Measurements from ENCODE around the gene PEAR1. TPM values are rescaled to one million over a fixed set of nuclear protein-coding genes. Genes with fewer than 3 reads are reported as not detected.

The PEAR1 gene
- total RNA-seq, 3 donors from 2014 or later (not counting 1 experiment from before 2014, with no cell fraction given): 0.52 to 1.4 (median 0.80) TPM

GRCh38 chr1:156921053-156921529, 27.6 kb downstream of the PEAR1 start:
- intact Hi-C loops (cut with micrococcal nuclease): no loop called here
- 66% methylated on average over 7 of the region's 7 CpGs for WGBS (ENCODE audit: insufficient coverage)
- no peak for ATAC-seq
- Histone ChIP-seq H3K4me1 (ENCODE audit: control insufficient read depth, insufficient read depth, low read length) (peaks cover 14% of the 10 kb centered on the region), H3K4me3 (ENCODE audit: low read length) (no peak overlapping the region), H3K27ac (ENCODE audit: low read length) (no peak overlapping the region), H3K27me3 (ENCODE audit: control insufficient read depth, insufficient read depth, low read length) (peaks cover 37% of the 10 kb centered on the region), H3K36me3 (ENCODE audit: control insufficient read depth, insufficient read depth, low read length) (no peaks in the 10 kb centered on the region), H3K9me3 (ENCODE audit: control insufficient read depth, insufficient read depth, low read length) (no peaks in the 10 kb centered on the region)
- TF ChIP-seq CTCF (IDR thresholded peaks at IDR 0.05): no peak
- Mint-ChIP-seq H3K9me3 (no peaks in the 10 kb centered on the region), H3K36me3 (no peaks in the 10 kb centered on the region), H3K27ac (no peak overlapping the region), H3K4me3 (no peak overlapping the region), H3K4me1 (peaks cover 0 to 6% of the 10 kb centered on the region in 2 donors), H3K27me3 (ENCODE audit: low read depth in 2 of 2) (peaks cover 51 to 56% of the 10 kb centered on the region in 2 donors)
- DNase-seq: no peak

- peaks cover 44% of the 10 kb centered on the region for H3K27me3 ChIP-seq (ENCODE audit: control insufficient read depth, insufficient read depth, low read length)
- no peak overlapping the region for H3K4me3 Mint-ChIP-seq
- peaks cover 22% of the 10 kb centered on the region for H3K4me1 ChIP-seq (ENCODE audit: control insufficient read depth, insufficient read depth, low read length)
- no peak overlapping the region for H3K4me3 ChIP-seq (ENCODE audit: low read length)
- H3K27me3 Mint-ChIP-seq (ENCODE audit: low read depth in 2 of 2): peaks cover 64 to 76% of the 10 kb centered on the region in 2 donors
- no peaks in the 10 kb centered on the region for H3K9me3 ChIP-seq (ENCODE audit: control insufficient read depth, insufficient read depth, low read length)
- peaks cover 4 to 10% of the 10 kb centered on the region in 2 donors for H3K4me1 Mint-ChIP-seq
- ATAC-seq (no peak), DNase-seq (no peak)
- no peaks in the 10 kb centered on the region for H3K36me3 Mint-ChIP-seq
- no peak overlapping the region for H3K27ac Mint-ChIP-seq
- 15% methylated on average over 11 of the region's 11 CpGs for WGBS (ENCODE audit: insufficient coverage)
- TF ChIP-seq CTCF (IDR thresholded peaks at IDR 0.05): no peak
- intact Hi-C loops (cut with micrococcal nuclease): no loop called here
- no peaks in the 10 kb centered on the region for H3K36me3 ChIP-seq (ENCODE audit: control insufficient read depth, insufficient read depth, low read length)
- no peak overlapping the region for H3K27ac ChIP-seq (ENCODE audit: low read length)
- H3K9me3 Mint-ChIP-seq: no peaks in the 10 kb centered on the region
These were observed 29.6 kb downstream of the PEAR1 start for GRCh38 chr1:156922986-156923669.

GRCh38 chr1:156923670-156924477, 30.4 kb downstream of the PEAR1 start:
- H3K36me3 Mint-ChIP-seq: no peaks in the 10 kb centered on the region
- Histone ChIP-seq H3K27me3 (ENCODE audit: control insufficient read depth, insufficient read depth, low read length) (peaks cover 44% of the 10 kb centered on the region), H3K4me3 (ENCODE audit: low read length) (no peak overlapping the region), H3K9me3 (ENCODE audit: control insufficient read depth, insufficient read depth, low read length) (no peaks in the 10 kb centered on the region), H3K27ac (ENCODE audit: low read length) (no peak overlapping the region), H3K36me3 (ENCODE audit: control insufficient read depth, insufficient read depth, low read length) (no peaks in the 10 kb centered on the region), H3K4me1 (ENCODE audit: control insufficient read depth, insufficient read depth, low read length) (peaks cover 22% of the 10 kb centered on the region)
- intact Hi-C loops (cut with micrococcal nuclease): no loop called here
- ATAC-seq (no peak), DNase-seq (no peak)
- no peak overlapping the region for H3K27ac Mint-ChIP-seq
- peaks cover 67 to 77% of the 10 kb centered on the region in 2 donors for H3K27me3 Mint-ChIP-seq (ENCODE audit: low read depth in 2 of 2)
- no peaks in the 10 kb centered on the region for H3K9me3 Mint-ChIP-seq
- 5% methylated on average over 57 of the region's 64 CpGs for WGBS (ENCODE audit: insufficient coverage)
- no peak for TF ChIP-seq CTCF (IDR thresholded peaks at IDR 0.05)
- H3K4me3 Mint-ChIP-seq: no peak overlapping the region
- peaks cover 5 to 11% of the 10 kb centered on the region in 2 donors for H3K4me1 Mint-ChIP-seq
